HepG2 (cell line): ENCODE measurements around the gene DOCK11.

Source experiments
- ARID5B ChIP-seq: IDR thresholded peaks from 2 replicates; pipeline ENCODE4 v1.4.0; 2020; ENCODE audit warnings: mild to moderate bottlenecking, missing genetic modification reagents
- FOXA1 ChIP-seq, 2 experiments: fragments of 450-650 bp in 1 of 2; sonication (generic) in 1 of 2; formaldehyde crosslinking in 1 of 2; IDR thresholded peaks; 2 replicates each; pipeline versions ENCODE4 v1.4.0 to v1.6.1; 2016 to 2020; ENCODE audit warnings: missing genetic modification reagents in 1 of 2

- TF ChIP-seq ARID5B (CRISPR knock-in tag) (no peak), FOXA1 (IDR thresholded peaks at IDR 0.05) (no peak), FOXA1 (CRISPR knock-in tag; IDR thresholded peaks at IDR 0.05) (no peak)
These were observed 24.9 kb downstream of the DOCK11 start for GRCh38 chrX:118520216-118521206.
